Measurements from ENCODE around the gene PDZD4.

DNA sequence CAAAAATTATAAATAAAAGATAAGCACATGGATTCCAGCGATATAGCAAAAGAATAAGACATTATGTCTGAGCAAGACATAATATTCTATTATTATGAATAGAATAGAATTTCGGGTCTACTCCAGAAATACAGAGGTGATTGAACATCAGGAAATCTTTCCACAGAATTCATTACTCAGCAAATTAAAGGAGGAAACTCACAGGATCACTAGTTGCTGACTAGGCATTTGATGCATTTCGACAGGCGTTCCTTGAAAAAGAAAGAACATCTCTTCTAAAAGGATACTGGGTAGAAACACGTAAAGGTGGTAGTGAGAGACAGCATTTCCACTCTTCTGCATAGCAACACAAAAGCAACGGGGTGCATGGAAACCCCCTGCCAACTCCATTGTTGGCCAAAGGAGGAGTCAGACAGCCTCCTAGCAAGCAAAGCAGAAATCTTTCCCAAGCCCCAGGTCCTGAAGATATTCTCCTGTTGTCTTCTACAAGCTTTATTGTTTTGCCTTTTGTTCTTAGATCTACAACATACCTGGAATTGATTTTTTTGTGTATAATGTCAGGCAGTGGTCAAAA lies 14.3 kb upstream of the PDZD4 start:
- TF ChIP-seq POLR2A (IDR thresholded peaks at IDR 0.05) = no peak
- TF ChIP-seq, protein P1, sequence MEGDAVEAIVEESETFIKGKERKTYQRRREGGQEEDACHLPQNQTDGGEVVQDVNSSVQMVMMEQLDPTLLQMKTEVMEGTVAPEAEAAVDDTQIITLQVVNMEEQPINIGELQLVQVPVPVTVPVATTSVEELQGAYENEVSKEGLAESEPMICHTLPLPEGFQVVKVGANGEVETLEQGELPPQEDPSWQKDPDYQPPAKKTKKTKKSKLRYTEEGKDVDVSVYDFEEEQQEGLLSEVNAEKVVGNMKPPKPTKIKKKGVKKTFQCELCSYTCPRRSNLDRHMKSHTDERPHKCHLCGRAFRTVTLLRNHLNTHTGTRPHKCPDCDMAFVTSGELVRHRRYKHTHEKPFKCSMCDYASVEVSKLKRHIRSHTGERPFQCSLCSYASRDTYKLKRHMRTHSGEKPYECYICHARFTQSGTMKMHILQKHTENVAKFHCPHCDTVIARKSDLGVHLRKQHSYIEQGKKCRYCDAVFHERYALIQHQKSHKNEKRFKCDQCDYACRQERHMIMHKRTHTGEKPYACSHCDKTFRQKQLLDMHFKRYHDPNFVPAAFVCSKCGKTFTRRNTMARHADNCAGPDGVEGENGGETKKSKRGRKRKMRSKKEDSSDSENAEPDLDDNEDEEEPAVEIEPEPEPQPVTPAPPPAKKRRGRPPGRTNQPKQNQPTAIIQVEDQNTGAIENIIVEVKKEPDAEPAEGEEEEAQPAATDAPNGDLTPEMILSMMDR (IDR thresholded peaks at IDR 0.05 in 8 of 11, conservative IDR thresholded peaks at IDR 0.05 in 3 of 11) = no peak

All from spleen (tissue), 7 donors.